Activated naive CD8-positive, alpha-beta T cell treated with anti-CD3 and anti-CD28 coated beads for 36 hours (primary cell): ENCODE results near the gene LFNG. TPM values are rescaled to one million over a fixed set of nuclear protein-coding genes. Genes with fewer than 3 reads are reported as not detected.
"Not testable (repeated sequence)": the region's sequence is repeated elsewhere in the genome, so short reads cannot be mapped to it uniquely, and the experiment has no call there.

ENCODE experiments used
- DNase-seq: peaks from one replicate; pipeline ENCODE4 v3.0.0; 2021
- H3K27ac Mint-ChIP-seq: one replicate; pipeline ENCODE4 v1.8.0; 2022; ENCODE audit warnings: mild to moderate bottlenecking, moderate library complexity, mixed read lengths
- H3K27me3 Mint-ChIP-seq: one replicate; pipeline ENCODE4 v1.8.0; 2022; ENCODE audit warnings: mild to moderate bottlenecking, mixed read lengths
- H3K36me3 Mint-ChIP-seq: one replicate; pipeline ENCODE4 v1.8.0; 2021; ENCODE audit warnings: mild to moderate bottlenecking, mixed read lengths
- H3K4me1 Mint-ChIP-seq: one replicate; pipeline ENCODE4 v1.8.0; 2021; ENCODE audit warnings: mixed read lengths
- H3K4me3 Mint-ChIP-seq: one replicate; pipeline ENCODE4 v1.8.0; 2022; ENCODE audit warnings: mild to moderate bottlenecking, moderate library complexity, mixed read lengths
- H3K9me3 Mint-ChIP-seq: one replicate; pipeline ENCODE4 v1.8.0; 2022; ENCODE audit warnings: mixed read lengths
- total RNA-seq, 2 experiments: library from RNA; stranded (reverse); gene quantifications; one replicate each; pipeline ENCODE4 v1.2.3, GENCODE V29; 2021

LFNG gene
- total RNA-seq, 2 experiments from 2014 or later = 21.0 to 25.8 TPM

- no peaks in the 10 kb centered on the region for H3K27me3 Mint-ChIP-seq
- no peaks in the 10 kb centered on the region for H3K9me3 Mint-ChIP-seq
- H3K4me3 Mint-ChIP-seq = no peak overlapping the region
- H3K36me3 Mint-ChIP-seq = peaks cover 24% of the 10 kb centered on the region
- H3K4me1 Mint-ChIP-seq = peaks cover 14% of the 10 kb centered on the region
- no peak for DNase-seq
- H3K27ac Mint-ChIP-seq = no peak overlapping the region
Measured at GRCh38 chr7:2551418-2551817, 31.8 kb downstream of the LFNG start.

- Mint-ChIP-seq H3K27me3 (no peaks in the 10 kb centered on the region), H3K36me3 (peaks cover 22% of the 10 kb centered on the region), H3K4me1 (peaks cover 14% of the 10 kb centered on the region), H3K27ac (no peak overlapping the region), H3K4me3 (peak overlapping the region; percentile 54), H3K9me3 (no peaks in the 10 kb centered on the region)
- DNase-seq = no peak
Measured at GRCh38 chr7:2553108-2553507, 33.5 kb downstream of the LFNG start.

- Mint-ChIP-seq H3K9me3 (no peaks in the 10 kb centered on the region), H3K27me3 (no peaks in the 10 kb centered on the region), H3K36me3 (peaks cover 21% of the 10 kb centered on the region), H3K4me1 (peaks cover 14% of the 10 kb centered on the region), H3K4me3 (peak overlapping the region; percentile 86), H3K27ac (peak overlapping the region; percentile 93)
- no peak for DNase-seq
Measured at GRCh38 chr7:2553831-2554581, 34.4 kb downstream of the LFNG start.

GRCh38 chr7:2554661-2555111, 35.1 kb downstream of the LFNG start:
- Mint-ChIP-seq H3K4me1 (peaks cover 13% of the 10 kb centered on the region), H3K36me3 (peaks cover 17% of the 10 kb centered on the region), H3K4me3 (peak overlapping the region; percentile 86), H3K27ac (peak overlapping the region; percentile 93), H3K27me3 (no peaks in the 10 kb centered on the region), H3K9me3 (no peaks in the 10 kb centered on the region)
- peak; percentile 18 for DNase-seq

DNA sequence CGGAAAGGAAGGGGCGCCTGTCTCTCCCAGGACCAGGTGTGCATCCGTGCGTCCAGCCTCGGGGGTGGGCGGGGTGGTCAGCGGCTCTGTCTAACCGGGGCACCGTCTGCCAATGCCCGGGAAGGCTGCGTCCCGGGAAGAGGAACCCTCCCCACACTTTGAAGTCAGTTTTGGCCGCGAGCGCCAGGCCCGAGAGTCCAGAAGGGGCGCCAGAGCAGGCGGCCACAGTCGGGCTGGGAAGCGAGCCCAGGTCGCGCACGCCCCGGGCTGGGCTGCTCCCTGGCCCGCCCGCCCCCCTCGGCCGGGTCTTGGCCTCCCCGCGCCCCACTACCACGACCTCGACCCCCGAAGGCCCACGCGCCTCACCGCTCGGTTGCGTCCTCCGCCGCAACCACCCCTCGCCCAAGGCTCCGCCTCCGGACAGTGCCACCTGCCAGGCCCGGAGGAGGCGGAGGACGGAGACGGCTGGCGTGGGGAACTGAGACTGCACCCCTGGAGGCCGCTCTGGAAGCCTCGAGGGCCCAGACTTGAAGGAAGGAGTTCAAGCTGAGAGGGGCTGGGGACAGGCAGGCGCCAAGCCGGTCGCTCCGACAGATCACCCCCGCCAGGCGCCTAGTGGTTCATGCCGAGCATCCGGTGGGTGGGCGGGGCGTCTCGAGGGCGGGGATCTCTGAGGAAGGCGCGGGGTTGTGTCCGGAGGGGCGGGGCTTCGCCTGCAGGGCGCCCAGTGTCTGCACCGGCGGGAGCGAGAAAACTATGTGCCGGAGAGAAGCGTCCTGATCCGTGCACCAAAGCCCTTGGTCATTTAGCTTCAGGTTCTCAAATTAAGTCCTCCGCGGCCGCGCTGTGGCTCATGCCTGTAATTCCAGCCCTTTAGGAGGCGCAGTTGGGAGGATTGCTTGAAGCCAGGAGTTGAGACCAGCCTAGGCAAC, 35.8 kb downstream of the LFNG start, which contains the start of gene BRAT1:
BRAT1 (minus strand) TSS at position 404 of the 932 bp plus-strand sequence. CDS start 1,093 bp downstream, outside the sequence.
- no peaks in the 10 kb centered on the region for H3K9me3 Mint-ChIP-seq
- peak within 1 kb of the TSS; percentile 86 for H3K4me3 Mint-ChIP-seq
- H3K4me1 Mint-ChIP-seq = peaks cover 18% of the 10 kb centered on the region
- no peaks in the 10 kb centered on the region for H3K27me3 Mint-ChIP-seq
- DNase-seq = peak; percentile 94
- H3K36me3 Mint-ChIP-seq = peaks cover 16% of the 10 kb centered on the region
- H3K27ac Mint-ChIP-seq = peak within 1 kb of the TSS; percentile 93

DNA sequence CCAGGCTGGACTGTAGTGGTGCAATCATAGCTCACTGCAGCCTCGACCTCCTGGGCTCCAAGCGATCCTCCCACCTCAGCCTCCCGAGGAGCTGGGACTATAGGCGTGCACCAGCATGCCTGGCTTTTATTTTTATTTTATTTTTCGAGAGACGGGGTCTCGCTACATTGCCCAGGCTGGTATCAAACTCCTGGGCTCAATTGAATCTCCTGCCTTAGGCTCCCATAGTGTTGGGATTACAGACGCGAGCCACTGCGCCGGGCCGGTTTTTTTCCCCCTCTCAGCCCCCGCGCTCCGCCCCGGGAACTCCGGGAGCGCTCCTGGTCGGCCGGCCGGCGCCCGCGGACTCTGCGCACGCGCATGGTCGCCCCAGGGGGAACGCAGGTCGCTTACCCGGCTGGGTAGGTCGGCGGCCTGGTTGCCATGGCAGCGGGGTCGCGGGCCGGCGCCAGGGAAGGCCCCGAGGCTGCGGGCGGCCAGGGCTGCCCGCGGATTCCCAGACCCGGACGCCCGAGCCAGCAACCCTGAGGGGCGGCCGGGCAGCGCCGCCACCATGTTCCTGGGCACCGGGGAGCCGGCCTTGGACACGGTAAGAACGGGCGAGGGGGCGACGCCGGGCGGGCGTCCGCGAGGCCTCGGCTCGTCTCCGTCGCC, 39.2 kb downstream of the LFNG start, which contains the start of gene IQCE:
IQCE (plus strand) TSS at position 351 of the 654 bp plus-strand sequence; CDS start at position 554, 203 bp downstream.
- Mint-ChIP-seq H3K27me3 (no peaks in the 10 kb centered on the region), H3K4me3 (peak within 1 kb of the TSS; percentile 79), H3K9me3 (no peaks in the 10 kb centered on the region), H3K4me1 (peaks cover 12% of the 10 kb centered on the region), H3K36me3 (peaks cover 4% of the 10 kb centered on the region), H3K27ac (peak within 1 kb of the TSS; percentile 38)
- DNase-seq = peak; percentile 94

DNA sequence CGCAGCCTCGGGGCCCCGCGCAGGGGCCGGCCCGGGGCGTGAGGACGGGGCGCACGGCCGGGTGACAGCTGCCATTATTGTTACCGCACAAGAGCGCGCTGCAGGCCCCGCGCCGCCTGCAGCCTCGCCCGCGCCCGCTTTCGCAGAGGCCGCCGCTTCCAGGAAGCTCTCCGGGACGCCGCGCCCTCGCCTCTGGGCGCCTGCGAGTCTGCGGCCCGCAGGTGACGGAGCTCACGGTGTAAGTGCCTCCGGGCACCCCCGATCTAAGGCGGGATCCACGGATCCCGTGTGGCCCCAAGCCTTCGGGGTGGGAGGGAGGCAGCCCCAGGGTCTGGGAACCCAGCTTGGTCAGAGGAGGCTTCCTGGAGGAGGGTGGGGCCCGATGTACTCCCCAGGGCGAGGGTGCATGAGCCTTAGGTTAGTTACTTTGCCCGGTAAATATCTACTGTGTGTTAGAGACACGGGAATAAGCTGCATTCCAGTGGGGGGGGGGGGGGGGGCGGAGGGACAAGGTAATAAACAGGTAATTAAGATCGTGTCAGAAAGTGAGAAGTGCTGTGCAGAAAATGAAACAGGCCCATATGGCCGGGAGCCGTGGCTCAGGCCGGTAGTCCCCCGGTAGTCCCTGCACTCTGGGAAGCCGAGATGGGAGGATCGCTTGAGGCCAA, 39.8 kb downstream of the LFNG start:
- no peaks in the 10 kb centered on the region for H3K27me3 Mint-ChIP-seq
- no peaks in the 10 kb centered on the region for H3K9me3 Mint-ChIP-seq
- no peaks in the 10 kb centered on the region for H3K36me3 Mint-ChIP-seq
- H3K27ac Mint-ChIP-seq = no peak overlapping the region
- peaks cover 8% of the 10 kb centered on the region for H3K4me1 Mint-ChIP-seq
- H3K4me3 Mint-ChIP-seq = peak overlapping the region; percentile 79
- peak; percentile 53 for DNase-seq

- not testable (repeated sequence) for H3K36me3 Mint-ChIP-seq, H3K27ac Mint-ChIP-seq, H3K4me3 Mint-ChIP-seq, DNase-seq, H3K4me1 Mint-ChIP-seq, H3K9me3 Mint-ChIP-seq, H3K27me3 Mint-ChIP-seq
Measured at GRCh38 chr7:2563955-2564354, 44.4 kb downstream of the LFNG start.

DNA sequence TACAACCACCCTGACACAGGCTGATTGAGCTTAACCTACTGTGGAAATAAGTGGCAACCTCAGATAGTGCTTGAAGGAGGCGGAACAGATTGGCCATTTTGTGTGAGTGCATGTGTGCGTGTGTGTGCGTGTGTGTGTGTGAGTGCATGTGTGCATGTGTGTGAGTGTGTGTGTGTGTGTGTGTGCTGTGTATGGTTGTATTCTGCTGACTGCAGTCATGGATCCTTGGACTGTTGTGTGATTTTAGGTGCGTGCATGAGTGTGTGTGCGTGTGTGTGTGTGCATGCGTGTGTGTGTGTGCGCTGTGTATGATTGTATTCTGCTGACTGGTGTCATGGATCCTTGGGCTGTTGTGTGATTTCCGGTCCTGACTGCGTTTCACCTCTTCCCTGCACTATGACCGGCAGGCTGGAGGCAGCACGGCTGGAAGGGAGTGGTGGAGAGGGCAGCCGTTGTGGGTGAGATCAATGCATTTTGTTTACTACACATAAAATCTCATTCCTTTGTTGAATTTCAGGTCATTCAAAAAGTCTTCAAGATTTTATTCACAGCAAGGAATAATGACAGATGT, 45.5 kb downstream of the LFNG start:
- H3K36me3 Mint-ChIP-seq = no peaks in the 10 kb centered on the region
- H3K4me1 Mint-ChIP-seq = peaks cover 5% of the 10 kb centered on the region
- H3K27ac Mint-ChIP-seq = no peak overlapping the region
- no peaks in the 10 kb centered on the region for H3K9me3 Mint-ChIP-seq
- no peaks in the 10 kb centered on the region for H3K27me3 Mint-ChIP-seq
- DNase-seq = no peak
- H3K4me3 Mint-ChIP-seq = no peak overlapping the region

- DNase-seq = no peak
- Mint-ChIP-seq H3K9me3 (no peaks in the 10 kb centered on the region), H3K27me3 (no peaks in the 10 kb centered on the region), H3K27ac (no peak overlapping the region), H3K4me3 (no peak overlapping the region), H3K4me1 (peaks cover 4% of the 10 kb centered on the region), H3K36me3 (no peaks in the 10 kb centered on the region)
Measured at GRCh38 chr7:2566348-2566889, 46.8 kb downstream of the LFNG start.

GRCh38 chr7:2566890-2567678, 47.5 kb downstream of the LFNG start:
- DNase-seq = no peak
- Mint-ChIP-seq H3K27me3 (no peaks in the 10 kb centered on the region), H3K9me3 (no peaks in the 10 kb centered on the region), H3K36me3 (no peaks in the 10 kb centered on the region), H3K27ac (no peak overlapping the region), H3K4me1 (peaks cover 5% of the 10 kb centered on the region), H3K4me3 (no peak overlapping the region)

GRCh38 chr7:2567679-2568278, 48.2 kb downstream of the LFNG start:
- no peak overlapping the region for H3K27ac Mint-ChIP-seq
- no peaks in the 10 kb centered on the region for H3K27me3 Mint-ChIP-seq
- no peak overlapping the region for H3K4me3 Mint-ChIP-seq

More at GRCh38 chr7:2567679-2568278, 48.2 kb downstream of the LFNG start:
- Mint-ChIP-seq H3K4me1 (peaks cover 6% of the 10 kb centered on the region), H3K9me3 (no peaks in the 10 kb centered on the region), H3K36me3 (no peaks in the 10 kb centered on the region)
- DNase-seq = no peak
